Memory B cell (primary cell): Measurements from ENCODE around the gene VWA5B1.

Source experiments
- ATAC-seq: fragments of 150-1000 bp; cut with Tn5 transposase; 2 replicates; pipeline ENCODE4 v1.10.0; 2021; ENCODE audit warnings: low read depth, mild to moderate bottlenecking, moderate library complexity
- DNase-seq, 2 donors: peaks; one replicate each; pipeline ENCODE4 v3.0.0; 2022; ENCODE audit warnings: low spot score in 2 of 2
- H3K27ac Mint-ChIP-seq: one replicate; pipeline ENCODE4 v1.8.0; 2022; ENCODE audit warnings: mild to moderate bottlenecking, moderate library complexity, mixed read lengths
- H3K27me3 Mint-ChIP-seq: one replicate; pipeline ENCODE4 v1.8.0; 2022; ENCODE audit warnings: mixed read lengths
- H3K36me3 Mint-ChIP-seq: one replicate; pipeline ENCODE4 v1.8.0; 2022; ENCODE audit warnings: mild to moderate bottlenecking, mixed read lengths
- H3K4me1 Mint-ChIP-seq: one replicate; pipeline ENCODE4 v1.8.0; 2022; ENCODE audit warnings: mixed read lengths
- H3K4me3 Mint-ChIP-seq: one replicate; pipeline ENCODE4 v1.8.0; 2022; ENCODE audit warnings: mild to moderate bottlenecking, moderate library complexity, mixed read lengths
- H3K9me3 Mint-ChIP-seq: one replicate; pipeline ENCODE4 v1.8.0; 2022; ENCODE audit warnings: mixed read lengths

The VWA5B1 gene, protein sequence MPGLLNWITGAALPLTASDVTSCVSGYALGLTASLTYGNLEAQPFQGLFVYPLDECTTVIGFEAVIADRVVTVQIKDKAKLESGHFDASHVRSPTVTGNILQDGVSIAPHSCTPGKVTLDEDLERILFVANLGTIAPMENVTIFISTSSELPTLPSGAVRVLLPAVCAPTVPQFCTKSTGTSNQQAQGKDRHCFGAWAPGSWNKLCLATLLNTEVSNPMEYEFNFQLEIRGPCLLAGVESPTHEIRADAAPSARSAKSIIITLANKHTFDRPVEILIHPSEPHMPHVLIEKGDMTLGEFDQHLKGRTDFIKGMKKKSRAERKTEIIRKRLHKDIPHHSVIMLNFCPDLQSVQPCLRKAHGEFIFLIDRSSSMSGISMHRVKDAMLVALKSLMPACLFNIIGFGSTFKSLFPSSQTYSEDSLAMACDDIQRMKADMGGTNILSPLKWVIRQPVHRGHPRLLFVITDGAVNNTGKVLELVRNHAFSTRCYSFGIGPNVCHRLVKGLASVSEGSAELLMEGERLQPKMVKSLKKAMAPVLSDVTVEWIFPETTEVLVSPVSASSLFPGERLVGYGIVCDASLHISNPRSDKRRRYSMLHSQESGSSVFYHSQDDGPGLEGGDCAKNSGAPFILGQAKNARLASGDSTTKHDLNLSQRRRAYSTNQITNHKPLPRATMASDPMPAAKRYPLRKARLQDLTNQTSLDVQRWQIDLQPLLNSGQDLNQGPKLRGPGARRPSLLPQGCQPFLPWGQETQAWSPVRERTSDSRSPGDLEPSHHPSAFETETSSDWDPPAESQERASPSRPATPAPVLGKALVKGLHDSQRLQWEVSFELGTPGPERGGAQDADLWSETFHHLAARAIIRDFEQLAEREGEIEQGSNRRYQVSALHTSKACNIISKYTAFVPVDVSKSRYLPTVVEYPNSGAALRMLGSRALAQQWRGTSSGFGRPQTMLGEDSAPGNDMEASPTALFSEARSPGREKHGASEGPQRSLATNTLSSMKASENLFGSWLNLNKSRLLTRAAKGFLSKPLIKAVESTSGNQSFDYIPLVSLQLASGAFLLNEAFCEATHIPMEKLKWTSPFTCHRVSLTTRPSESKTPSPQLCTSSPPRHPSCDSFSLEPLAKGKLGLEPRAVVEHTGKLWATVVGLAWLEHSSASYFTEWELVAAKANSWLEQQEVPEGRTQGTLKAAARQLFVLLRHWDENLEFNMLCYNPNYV

DNA sequence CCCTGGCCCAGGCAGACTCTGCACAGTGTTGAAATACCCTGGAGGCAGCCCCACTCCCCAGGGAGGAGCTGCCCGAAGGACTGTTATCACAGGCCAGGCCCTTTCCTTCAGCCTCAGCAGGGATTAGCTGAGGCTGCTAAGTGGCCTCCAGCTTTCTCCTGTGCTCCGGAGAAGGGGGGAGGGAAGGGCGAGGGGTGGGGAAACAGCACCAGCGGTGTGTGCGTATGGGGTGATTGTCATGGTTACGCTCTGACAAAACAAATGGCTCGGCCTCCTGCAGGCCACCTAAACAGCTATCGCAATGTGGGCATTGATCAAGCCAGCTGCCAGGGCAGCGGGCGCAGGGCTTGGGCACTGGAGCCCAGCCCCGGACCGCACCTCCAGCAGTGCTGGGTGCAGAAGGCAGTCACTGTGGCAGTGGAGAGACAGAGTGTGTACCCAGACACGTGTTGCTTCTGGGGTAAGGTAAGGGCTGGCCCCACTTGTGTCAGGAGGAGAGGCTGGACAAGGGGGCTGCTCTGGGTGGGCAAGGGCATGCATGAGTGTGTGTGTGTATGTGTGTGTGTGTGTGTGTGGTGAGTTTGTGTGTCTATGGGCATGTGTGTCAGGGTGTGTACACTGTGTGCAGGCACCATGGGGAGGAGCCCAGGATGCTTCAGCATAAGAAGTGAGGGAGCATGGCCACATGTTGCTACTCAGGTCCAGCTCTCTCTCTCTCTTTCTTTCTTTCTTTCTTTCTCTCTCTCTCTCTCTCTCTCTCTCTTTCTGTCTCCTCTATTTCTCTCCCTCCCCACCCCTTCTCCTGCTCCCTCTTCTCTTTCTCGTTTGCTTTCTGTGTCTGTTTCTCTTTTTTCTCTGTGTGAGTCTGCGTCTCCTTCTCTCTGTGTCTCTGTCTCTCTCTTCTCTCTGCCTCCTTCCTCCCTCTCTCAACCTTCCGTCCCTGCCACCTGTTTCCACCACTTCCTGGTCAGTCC lies at the start of gene VWA5B1:
Gene VWA5B1 (plus strand): TSS at position 252 of the 974 bp plus-strand sequence. CDS start 19,727 bp downstream, outside the sequence.
- DNase-seq, result no peak
- H3K27me3 Mint-ChIP-seq, result peaks cover 37% of the 10 kb centered on the region
- H3K36me3 Mint-ChIP-seq, result no peaks in the 10 kb centered on the region
- H3K27ac Mint-ChIP-seq, result no peak within 1 kb of the TSS
- peaks cover 2% of the 10 kb centered on the region for H3K9me3 Mint-ChIP-seq
- H3K4me3 Mint-ChIP-seq, result peak within 1 kb of the TSS; percentile 9
- H3K4me1 Mint-ChIP-seq, result peaks cover 14% of the 10 kb centered on the region
- peak; percentile 12 for ATAC-seq

DNA sequence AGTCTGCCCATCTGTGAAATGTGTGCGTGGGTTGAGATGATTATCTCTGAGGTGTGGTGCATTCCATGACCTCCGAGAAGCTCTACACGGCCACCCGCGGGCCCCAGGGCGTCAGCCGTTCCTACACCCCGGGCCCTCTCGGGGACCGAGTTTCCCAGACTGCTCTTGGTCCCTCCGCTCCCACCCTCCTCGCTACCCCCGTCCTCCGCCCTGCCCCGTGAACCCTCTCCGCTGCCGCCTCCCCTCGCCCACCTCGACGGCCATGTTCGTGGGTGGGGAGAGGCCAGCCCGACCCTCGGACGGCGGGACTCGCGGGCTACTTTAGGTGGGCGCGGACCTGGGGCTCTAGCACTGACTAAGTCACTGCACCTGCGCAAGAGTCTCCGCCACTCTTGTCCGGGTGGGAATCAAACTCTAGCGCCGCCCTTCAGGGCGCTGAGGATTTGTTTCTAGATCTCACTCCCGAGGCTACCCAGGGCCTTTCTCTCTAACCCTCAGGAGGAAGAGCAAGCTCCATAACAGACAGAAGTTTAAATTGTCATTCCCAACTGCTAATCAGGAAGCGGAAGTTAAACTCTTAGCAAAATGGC lies 47.7 kb upstream of the VWA5B1 start:
- Mint-ChIP-seq H3K9me3 (no peaks in the 10 kb centered on the region), H3K27me3 (peaks cover 11% of the 10 kb centered on the region), H3K27ac (no peak overlapping the region), H3K36me3 (no peaks in the 10 kb centered on the region), H3K4me1 (no peaks in the 10 kb centered on the region), H3K4me3 (no peak overlapping the region)
- DNase-seq, result no peak
- no peak for ATAC-seq

DNA sequence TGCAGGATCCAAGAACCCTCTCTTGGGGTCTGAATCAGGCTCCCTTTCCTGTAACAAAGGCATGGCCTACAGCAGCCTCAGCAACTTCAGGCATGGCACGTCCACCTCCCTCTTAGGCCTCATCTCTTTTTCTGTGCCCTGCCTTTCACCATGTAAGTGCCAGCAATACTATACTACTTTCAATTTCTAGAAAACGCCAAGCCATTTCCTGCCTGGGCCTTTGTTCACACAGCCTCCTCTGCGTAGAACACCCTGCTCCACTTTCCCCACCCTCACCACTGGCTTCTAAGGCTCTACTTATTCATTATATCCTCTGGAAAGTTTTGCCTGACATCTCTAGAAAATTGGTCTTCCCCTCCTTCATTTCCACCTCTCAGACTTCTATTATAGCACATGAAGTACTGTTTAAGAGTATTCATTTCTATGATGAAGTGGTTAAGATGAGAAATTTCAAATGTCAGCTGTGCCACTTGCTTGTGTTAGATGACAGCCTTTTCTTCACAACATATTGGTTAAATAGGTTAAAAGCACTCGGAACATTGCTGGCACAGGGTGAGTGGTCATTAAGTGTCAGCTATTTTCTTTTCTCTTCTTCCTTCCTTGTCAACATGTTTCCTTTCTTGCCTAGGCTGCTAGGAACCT lies 41.6 kb upstream of the VWA5B1 start:
- Mint-ChIP-seq H3K36me3 (no peaks in the 10 kb centered on the region), H3K27me3 (peaks cover 6% of the 10 kb centered on the region), H3K27ac (no peak overlapping the region), H3K4me1 (peaks cover 5% of the 10 kb centered on the region), H3K4me3 (no peak overlapping the region), H3K9me3 (no peaks in the 10 kb centered on the region)
- DNase-seq (no peak), ATAC-seq (no peak)

DNA sequence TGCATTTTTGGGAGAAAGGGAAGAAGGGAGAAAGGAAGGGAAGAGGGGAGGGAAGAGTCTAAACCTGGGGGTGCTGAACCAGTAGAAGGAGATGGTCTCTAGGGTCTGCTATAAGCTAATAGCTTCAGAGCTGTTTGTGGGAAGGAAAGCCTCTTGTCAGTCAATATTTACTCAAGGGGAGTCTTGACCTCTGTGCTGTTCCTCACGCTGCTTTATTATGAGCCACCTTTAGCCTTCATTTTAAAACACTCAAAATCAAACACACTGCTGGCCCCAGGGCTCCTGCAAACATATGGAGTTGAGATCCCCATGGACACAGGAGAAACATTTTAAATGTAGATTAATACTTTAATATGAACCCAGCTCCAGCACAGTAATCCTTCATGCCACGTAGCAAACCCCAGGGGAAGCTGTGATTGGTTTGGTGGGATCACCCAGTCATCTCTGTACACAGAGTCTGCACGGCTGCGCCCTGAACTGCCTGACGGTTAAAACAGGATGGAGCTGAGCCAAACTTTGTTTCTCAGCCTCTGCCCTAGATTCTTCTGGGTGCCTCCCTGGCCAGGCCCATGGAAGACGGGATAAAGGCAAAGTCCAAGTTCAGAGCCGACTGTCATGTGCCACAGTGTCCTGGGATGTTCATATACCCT lies 40.2 kb upstream of the VWA5B1 start:
- no peak for DNase-seq
- no peak for ATAC-seq
- Mint-ChIP-seq H3K36me3 (no peaks in the 10 kb centered on the region), H3K9me3 (no peaks in the 10 kb centered on the region), H3K4me1 (peaks cover 5% of the 10 kb centered on the region), H3K27me3 (peaks cover 9% of the 10 kb centered on the region), H3K27ac (no peak overlapping the region), H3K4me3 (no peak overlapping the region)

DNA sequence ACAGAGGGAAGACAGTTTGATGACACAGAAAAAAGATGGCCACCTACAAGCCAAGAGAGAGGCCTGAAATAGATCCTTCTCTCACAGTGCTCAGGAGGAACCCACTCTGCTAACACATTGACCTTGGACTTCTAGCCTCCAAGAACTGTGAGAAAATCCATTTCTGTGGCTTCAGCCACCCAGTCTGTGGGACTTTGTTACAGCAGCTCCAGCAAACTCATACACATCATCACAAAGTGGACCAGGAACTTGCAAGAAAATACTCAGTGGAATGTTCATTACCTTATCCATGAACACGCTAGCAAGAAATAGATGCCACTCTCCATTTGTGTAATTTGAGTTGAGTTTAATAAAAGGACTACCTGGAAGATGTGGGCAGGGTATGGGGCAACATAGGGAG lies 38.1 kb upstream of the VWA5B1 start:
- Mint-ChIP-seq H3K4me1 (peaks cover 5% of the 10 kb centered on the region), H3K27ac (no peak overlapping the region), H3K4me3 (no peak overlapping the region), H3K9me3 (no peaks in the 10 kb centered on the region), H3K36me3 (no peaks in the 10 kb centered on the region), H3K27me3 (peaks cover 16% of the 10 kb centered on the region)
- no peak for ATAC-seq
- no peak for DNase-seq

DNA sequence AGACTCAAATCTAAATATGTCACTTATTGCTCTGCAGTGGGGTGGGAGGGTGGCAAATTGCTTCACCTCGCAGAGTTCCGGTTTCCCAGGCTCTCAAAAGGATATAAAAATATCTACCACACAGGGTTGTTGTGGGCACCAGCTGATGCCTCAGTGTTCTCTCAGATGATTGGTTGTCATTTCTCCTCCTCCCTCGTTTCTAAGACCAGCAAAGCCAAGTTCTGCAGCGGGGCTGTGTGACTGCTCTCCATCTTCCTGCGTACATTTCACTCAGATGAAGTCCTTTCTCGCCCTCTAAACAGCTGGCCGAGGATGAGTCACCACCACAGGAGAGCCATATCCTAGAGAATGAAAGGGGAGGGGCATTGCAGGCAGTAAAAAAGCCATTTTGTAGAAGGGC lies 35.0 kb upstream of the VWA5B1 start:
- Mint-ChIP-seq H3K9me3 (no peaks in the 10 kb centered on the region), H3K27me3 (peaks cover 15% of the 10 kb centered on the region), H3K27ac (no peak overlapping the region), H3K4me3 (no peak overlapping the region), H3K36me3 (no peaks in the 10 kb centered on the region), H3K4me1 (no peaks in the 10 kb centered on the region)
- DNase-seq (no peak), ATAC-seq (no peak)

DNA sequence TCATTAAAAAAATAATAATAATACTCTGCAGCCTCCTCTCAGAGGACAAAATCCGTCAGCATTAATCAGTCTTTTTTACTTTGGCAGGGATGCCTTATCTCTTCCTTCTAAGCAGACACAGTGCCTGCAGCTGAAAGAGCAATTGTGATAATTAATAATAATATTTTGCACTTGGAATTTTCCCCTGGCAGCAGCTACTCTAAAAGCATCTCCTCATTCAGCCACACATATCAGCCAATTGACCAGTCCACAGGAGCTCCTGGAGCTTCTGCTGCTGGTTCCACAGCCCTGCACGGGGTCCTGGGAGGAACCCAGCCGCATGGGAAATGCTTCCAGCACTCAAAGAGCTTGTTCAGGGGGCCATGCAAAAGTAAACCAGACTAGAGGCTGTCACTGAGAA lies 31.0 kb upstream of the VWA5B1 start:
- no peak overlapping the region for H3K4me3 Mint-ChIP-seq
- H3K27ac Mint-ChIP-seq, result no peak overlapping the region
- no peaks in the 10 kb centered on the region for H3K4me1 Mint-ChIP-seq
- H3K36me3 Mint-ChIP-seq, result no peaks in the 10 kb centered on the region
- no peak for ATAC-seq
- H3K9me3 Mint-ChIP-seq, result no peaks in the 10 kb centered on the region
- no peak for DNase-seq
- H3K27me3 Mint-ChIP-seq, result peaks cover 24% of the 10 kb centered on the region

DNA sequence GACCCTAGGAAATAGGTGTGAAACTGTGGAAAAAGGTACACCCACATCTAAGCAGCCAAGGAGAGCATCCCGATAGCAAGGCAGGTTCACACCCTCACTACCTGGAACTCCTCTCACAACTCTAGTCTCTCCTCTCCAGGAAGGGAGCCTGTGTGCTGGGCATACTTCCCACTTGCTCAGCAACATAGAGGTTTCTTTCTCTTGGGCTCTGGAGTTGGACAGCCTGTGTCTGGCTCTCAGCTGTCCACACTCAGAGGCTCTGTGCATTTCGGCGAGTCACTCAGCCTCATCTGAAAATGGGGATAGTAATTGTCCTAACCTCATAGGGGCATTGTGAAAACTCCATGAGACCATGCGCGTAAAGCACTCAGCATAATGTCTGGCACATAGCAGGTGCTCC lies 29.6 kb upstream of the VWA5B1 start:
- ATAC-seq, result no peak
- Mint-ChIP-seq H3K27ac (no peak overlapping the region), H3K27me3 (peaks cover 19% of the 10 kb centered on the region)

DNA sequence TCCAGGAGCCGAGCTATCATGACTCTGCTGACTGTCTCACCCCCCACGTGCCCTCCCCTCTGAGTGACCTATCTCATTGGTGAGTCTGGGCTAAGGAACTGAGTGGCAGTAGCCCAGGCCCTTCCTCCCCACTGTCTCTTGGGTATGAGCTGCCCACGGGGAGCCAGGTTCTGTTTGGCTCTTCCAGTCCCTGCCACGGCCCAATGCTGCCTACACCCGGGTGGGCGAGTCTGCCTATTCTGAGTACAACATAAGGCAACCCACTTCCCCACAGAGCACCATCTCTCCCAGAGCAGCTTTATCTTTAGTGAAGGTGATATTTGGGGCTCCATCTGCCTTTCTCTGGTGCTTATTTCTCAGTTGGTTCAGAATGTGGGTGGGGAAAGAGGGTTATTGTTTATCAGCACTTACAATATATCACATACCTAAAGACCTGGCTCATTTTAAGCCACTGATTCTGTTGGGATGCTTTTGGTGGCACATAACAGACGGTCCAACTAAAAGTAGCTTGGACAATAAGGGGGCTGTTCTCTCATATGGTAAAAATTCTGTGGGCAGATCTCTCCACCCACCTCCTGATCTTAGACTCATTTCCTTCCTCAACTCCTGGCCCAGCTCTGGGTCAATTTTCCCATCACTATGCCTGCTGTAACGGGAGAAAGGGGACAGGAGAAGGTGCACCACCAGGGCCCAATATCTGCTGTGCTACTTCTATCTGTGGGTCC lies 27.7 kb upstream of the VWA5B1 start:
- DNase-seq (no peak), ATAC-seq (no peak)
- Mint-ChIP-seq H3K4me1 (no peaks in the 10 kb centered on the region), H3K36me3 (no peaks in the 10 kb centered on the region), H3K4me3 (no peak overlapping the region), H3K27ac (no peak overlapping the region), H3K9me3 (no peaks in the 10 kb centered on the region), H3K27me3 (peaks cover 17% of the 10 kb centered on the region)

More for the DNA sequence above, 29.6 kb upstream of the VWA5B1 start:
- no peak for DNase-seq
- Mint-ChIP-seq H3K4me3 (no peak overlapping the region), H3K4me1 (no peaks in the 10 kb centered on the region), H3K9me3 (no peaks in the 10 kb centered on the region), H3K36me3 (no peaks in the 10 kb centered on the region)

DNA sequence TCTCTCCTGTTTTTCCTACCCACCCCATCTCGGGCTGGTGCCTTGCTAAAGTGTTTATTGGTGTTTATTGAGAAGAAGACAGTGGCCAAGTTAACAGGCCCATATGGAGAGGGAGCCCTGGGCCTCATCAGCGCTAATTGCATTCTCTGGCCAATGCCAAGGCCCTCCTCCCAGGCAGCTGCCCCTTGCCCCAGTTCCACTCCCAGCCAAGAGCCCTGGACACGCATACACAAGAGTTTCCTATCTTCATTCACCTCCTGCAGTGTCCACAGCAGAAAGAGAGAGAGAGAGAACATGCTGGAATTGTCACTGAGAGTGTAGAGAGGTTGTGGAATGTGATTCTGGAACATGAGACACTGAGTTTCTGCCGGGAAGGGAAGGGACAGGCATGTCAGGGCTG lies 25.4 kb upstream of the VWA5B1 start:
- ATAC-seq (no peak), DNase-seq (no peak)
- no peaks in the 10 kb centered on the region for H3K36me3 Mint-ChIP-seq
- peaks cover 25% of the 10 kb centered on the region for H3K27me3 Mint-ChIP-seq
- no peaks in the 10 kb centered on the region for H3K9me3 Mint-ChIP-seq
- H3K4me3 Mint-ChIP-seq, result no peak overlapping the region
- H3K27ac Mint-ChIP-seq, result no peak overlapping the region
- H3K4me1 Mint-ChIP-seq, result no peaks in the 10 kb centered on the region

DNA sequence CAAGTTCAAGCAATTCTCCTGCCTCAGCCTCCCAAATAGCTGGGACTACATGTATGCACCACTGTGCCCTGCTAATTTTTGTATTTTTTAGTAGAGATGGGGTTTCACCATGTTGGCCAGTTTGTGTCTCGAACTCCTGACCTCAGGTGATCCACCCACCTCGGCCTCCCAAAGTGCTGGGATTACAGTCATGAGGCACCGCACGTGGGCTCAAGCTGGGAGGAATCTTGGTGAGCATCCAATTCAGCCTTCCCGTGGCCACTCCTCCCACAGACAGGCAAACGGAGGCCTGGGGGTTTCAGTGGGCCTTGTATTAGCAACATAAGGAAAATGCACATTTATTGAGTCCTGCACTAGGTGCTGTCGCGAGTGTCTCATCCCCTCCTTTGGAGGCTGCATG lies 24.5 kb upstream of the VWA5B1 start:
- no peak overlapping the region for H3K27ac Mint-ChIP-seq
- peaks cover 33% of the 10 kb centered on the region for H3K27me3 Mint-ChIP-seq
- H3K36me3 Mint-ChIP-seq, result peaks cover 2% of the 10 kb centered on the region
- H3K4me1 Mint-ChIP-seq, result no peaks in the 10 kb centered on the region
- H3K4me3 Mint-ChIP-seq, result no peak overlapping the region
- ATAC-seq, result no peak
- DNase-seq, result no peak
- peaks cover 8% of the 10 kb centered on the region for H3K9me3 Mint-ChIP-seq

DNA sequence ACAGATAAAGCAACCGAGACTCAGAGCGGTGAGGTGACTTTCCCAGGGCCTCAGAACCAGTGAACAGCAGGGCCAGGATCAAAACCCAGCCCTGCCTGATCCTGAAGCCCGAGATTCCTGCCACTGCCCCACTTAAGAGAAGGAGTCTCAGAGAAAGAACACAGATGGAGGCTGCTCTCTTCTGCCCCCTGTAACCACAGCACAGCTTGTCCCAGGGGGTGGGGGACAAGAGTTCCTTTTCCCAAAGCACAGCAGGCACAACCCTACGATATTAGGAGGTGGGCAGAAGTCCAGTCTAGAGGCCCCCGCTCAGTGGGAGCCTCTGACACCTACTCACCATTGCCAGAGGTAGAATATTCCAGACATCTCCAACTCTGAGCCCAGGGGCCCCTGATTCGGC lies 24.0 kb upstream of the VWA5B1 start:
- no peaks in the 10 kb centered on the region for H3K4me1 Mint-ChIP-seq
- peaks cover 2% of the 10 kb centered on the region for H3K36me3 Mint-ChIP-seq
- no peak overlapping the region for H3K4me3 Mint-ChIP-seq
- DNase-seq (no peak), ATAC-seq (no peak)
- H3K27ac Mint-ChIP-seq, result no peak overlapping the region
- H3K9me3 Mint-ChIP-seq, result peaks cover 8% of the 10 kb centered on the region
- H3K27me3 Mint-ChIP-seq, result peaks cover 35% of the 10 kb centered on the region
